22Rv1 (cell line): ENCODE data around the gene RAC3.

Source experiments
- H3K27ac ChIP-seq: fragments of 450-650 bp; 2 replicates; pipeline ENCODE4 v1.5.1; 2017
- ZFX ChIP-seq: fragments of 450-650 bp; IDR thresholded peaks from 2 replicates; pipeline ENCODE4 v1.6.1; 2017; ENCODE audit warnings: antibody characterized with exemption, borderline replicate concordance
- TF ChIP-seq, protein P1 (sequence below): fragments of 450-650 bp; IDR thresholded peaks from 2 replicates; pipeline ENCODE4 v1.5.1; 2017; ENCODE audit warnings: mild to moderate bottlenecking

Gene RAC3

DNA sequence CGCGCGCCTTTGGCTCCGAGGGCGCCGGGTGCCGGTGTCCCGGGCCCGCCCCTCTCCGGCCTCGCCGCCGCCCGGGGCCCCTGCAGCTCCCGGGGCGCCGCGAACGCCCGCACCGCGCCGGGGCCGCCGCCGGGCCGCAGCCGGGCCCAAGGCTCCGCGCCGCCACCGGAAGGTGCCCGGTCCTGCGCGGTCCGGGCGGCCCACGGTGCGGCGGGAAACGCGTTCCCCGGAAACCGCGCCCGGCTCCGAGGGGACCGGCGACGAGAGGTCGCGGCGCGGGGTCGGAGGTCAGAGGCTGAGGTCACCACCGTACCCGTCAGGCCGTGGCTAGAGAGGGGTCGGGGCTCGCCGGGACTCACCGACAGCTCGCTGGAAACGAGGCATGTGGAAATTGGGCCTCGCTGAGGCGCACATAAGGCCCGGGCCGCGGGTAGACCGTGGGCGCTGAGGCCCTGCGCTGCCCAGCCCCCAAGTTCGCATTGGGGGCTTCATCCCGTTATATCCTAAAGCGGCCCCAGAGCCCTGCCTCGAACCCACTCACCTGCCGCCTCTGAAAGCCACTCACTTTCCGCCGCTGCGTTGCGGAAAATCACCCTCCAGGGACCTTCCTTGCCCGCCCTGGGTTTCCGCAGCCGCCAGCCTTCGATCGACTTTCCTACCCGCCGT is 34.3 kb downstream of the RAC3 start, which contains the start of gene DUS1L:
DUS1L (minus strand) TSS at position 167 of the 666 bp plus-strand sequence. CDS start 745 bp downstream, outside the sequence.
- H3K27ac ChIP-seq = peak within 1 kb of the TSS; percentile 87
- TF ChIP-seq, protein P1, sequence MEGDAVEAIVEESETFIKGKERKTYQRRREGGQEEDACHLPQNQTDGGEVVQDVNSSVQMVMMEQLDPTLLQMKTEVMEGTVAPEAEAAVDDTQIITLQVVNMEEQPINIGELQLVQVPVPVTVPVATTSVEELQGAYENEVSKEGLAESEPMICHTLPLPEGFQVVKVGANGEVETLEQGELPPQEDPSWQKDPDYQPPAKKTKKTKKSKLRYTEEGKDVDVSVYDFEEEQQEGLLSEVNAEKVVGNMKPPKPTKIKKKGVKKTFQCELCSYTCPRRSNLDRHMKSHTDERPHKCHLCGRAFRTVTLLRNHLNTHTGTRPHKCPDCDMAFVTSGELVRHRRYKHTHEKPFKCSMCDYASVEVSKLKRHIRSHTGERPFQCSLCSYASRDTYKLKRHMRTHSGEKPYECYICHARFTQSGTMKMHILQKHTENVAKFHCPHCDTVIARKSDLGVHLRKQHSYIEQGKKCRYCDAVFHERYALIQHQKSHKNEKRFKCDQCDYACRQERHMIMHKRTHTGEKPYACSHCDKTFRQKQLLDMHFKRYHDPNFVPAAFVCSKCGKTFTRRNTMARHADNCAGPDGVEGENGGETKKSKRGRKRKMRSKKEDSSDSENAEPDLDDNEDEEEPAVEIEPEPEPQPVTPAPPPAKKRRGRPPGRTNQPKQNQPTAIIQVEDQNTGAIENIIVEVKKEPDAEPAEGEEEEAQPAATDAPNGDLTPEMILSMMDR = no peak
- no peak; the same call in 1 of the 2 replicates for TF ChIP-seq ZFX

DNA sequence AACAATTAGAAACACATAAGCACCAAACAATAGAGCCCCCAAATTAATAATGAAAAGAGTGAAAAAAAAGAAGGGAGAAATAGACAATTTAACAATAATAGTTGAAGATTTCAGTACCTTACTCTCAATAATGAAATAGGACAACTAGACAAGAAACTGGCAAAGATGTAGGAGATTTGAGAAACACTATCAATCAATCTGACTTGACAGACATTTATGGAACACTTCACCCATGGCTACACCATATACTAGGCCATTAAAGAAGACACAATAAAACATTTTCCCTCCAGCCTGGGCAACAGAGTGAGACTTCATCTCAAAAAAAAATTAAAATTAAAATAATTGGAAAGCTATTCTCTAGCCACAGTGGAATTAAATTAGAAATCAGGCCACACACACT is 39.1 kb downstream of the RAC3 start:
- no peak overlapping the region for H3K27ac ChIP-seq
- TF ChIP-seq, protein P1 = no peak
- no peak for TF ChIP-seq ZFX

DNA sequence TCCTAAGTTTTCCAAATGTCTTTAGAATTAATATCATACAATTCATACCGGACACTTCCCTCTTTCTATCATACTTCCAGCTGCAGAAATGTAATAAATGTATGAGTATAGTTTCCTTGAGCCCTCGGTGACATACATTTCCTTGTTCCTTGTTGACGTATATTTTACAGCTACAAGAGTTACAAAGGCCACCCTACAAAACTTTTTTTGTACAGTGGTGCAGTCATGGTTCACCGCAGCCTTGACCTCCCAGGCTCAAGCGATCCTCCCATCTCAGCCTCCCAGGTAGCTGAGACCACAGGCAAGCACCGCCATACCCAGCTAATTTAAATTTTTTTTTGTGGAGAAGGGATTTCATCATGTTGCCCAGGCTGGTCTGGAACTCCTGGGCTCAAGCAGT is 41.3 kb downstream of the RAC3 start:
- TF ChIP-seq, protein P1 = no peak
- TF ChIP-seq ZFX = no peak
- H3K27ac ChIP-seq = no peak overlapping the region

DNA sequence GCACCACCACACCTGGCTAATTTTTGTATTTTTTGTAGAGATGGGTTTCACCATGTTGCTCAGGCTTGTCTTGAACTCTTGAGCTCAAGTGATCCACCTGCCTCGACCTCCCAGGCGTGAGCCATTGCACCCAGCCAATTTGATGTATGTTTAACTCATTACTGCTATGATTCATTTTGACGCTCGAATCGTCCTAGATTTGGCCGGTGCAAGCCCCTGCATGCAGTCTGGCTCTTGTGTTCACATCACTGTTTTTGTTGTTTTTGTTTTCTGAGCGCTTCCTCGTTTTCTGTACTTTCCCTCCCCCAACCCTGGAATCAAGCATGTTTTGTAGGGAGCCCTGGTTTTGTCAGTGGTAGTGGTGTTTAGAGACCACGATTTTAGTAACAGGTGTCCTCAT is 42.0 kb downstream of the RAC3 start:
- TF ChIP-seq, protein P1 = no peak
- no peak for TF ChIP-seq ZFX
- no peak overlapping the region for H3K27ac ChIP-seq

DNA sequence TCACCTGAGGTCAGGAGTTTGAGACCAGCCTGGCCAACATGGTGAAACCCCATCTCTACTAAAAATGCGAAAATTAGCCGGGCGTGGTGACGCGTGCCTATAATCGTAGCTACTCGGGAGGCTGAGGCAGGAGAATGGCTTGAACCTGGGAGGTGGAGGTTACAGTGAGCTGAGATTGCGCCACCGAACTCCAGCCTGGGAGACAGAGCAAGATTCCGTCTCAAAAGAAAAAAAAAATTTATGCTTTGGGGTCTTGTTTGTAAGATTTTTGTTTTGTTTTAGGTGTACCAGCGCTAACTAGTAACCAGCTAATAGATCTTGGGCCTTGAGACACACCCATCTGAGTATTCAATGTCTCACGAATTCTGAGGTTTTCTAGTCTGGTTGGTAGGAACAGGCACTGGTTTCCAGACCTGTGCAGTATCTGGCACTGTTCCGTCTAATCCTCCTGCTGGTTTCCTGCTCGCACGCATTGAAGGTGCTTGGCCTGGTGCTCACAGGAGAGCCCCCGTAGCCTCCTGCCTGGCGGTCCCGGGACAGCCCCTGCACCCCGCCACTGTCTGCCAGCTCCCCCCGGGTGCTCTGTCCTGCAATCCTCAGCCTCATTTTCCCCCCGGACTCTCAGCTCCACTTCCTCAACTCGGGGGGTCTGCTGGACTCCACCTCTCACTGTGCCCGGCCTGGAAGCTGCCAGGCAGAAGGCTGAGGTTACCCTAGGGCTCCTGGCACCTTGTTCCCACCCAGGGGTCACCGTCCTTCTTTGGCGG is 44.7 kb downstream of the RAC3 start:
- peak overlapping the region; percentile 51 for H3K27ac ChIP-seq
- TF ChIP-seq, protein P1 = no peak
- TF ChIP-seq ZFX = no peak

DNA sequence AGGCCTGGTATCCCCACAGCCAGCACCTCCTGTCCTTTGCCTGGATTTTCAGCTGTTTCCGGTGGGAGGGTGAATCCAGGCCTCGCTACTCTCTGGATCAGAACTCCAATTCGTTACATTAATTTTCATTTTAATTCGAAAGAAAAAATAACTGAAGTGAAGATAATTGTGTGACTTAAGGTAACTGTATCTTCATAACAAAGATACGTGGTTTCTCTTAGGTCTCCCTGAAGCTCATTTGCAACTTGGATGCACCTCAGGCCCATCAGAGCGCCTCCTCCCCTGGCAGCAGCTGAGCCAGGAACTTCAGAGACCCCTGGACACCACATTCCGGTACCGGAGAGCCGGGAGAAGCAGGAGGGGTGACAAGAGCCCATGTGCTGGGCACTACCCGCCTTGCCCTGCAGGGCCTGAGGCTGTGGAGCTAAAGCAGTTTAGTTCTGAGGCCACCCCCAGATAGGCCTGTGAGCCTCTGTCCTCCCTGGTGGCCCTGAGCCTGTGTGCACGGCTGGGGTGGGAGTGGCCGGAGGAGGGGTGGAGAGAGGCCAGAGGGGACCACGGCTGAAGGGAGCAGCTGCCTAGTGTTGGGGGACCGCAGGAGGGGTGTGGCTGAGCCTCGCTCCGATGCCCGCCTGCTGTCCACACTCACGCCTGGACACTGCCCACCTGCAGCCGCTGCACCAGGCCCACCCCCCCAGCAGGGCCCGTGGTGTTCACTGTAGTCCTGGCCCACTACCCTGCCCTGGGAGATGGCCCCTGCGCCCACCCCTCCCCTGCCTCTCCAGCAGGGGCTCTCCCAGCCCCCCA is 45.5 kb downstream of the RAC3 start:
- peak overlapping the region; percentile 51 for H3K27ac ChIP-seq
- TF ChIP-seq, protein P1 = no peak
- no peak for TF ChIP-seq ZFX
